ENCODE results near the gene OR5B21. TPM values are rescaled to one million over a fixed set of nuclear protein-coding genes. Genes with fewer than 3 reads are reported as not detected.

The OR5B21 gene
- total RNA-seq, 1 donor = not detected

GRCh38 chr11:58490827-58491226, 17.1 kb downstream of the OR5B21 start:
- Histone ChIP-seq H3K4me2 (ENCODE audit: insufficient read depth, low read length) (no peak overlapping the region), H4K20me1 (ENCODE audit: insufficient read depth, low read length) (no peaks in the 10 kb centered on the region), H3K27ac (ENCODE audit: low read depth, low read length) (no peak overlapping the region), H3K79me2 (ENCODE audit: insufficient read depth, low read length) (no peaks in the 10 kb centered on the region), H2AFZ (ENCODE audit: low read length) (no peak overlapping the region), H3K4me1 (ENCODE audit: insufficient read depth, low read length) (peaks cover 10% of the 10 kb centered on the region), H3K4me3 (ENCODE audit: insufficient read depth, low read length) (no peak overlapping the region), H3K9me3 (ENCODE audit: low read depth, low read length) (no peaks in the 10 kb centered on the region), H3K36me3 (ENCODE audit: insufficient read depth, low read length) (no peaks in the 10 kb centered on the region), H3K27me3 (ENCODE audit: insufficient read depth, low read length) (no peaks in the 10 kb centered on the region)
- TF ChIP-seq, protein P1, sequence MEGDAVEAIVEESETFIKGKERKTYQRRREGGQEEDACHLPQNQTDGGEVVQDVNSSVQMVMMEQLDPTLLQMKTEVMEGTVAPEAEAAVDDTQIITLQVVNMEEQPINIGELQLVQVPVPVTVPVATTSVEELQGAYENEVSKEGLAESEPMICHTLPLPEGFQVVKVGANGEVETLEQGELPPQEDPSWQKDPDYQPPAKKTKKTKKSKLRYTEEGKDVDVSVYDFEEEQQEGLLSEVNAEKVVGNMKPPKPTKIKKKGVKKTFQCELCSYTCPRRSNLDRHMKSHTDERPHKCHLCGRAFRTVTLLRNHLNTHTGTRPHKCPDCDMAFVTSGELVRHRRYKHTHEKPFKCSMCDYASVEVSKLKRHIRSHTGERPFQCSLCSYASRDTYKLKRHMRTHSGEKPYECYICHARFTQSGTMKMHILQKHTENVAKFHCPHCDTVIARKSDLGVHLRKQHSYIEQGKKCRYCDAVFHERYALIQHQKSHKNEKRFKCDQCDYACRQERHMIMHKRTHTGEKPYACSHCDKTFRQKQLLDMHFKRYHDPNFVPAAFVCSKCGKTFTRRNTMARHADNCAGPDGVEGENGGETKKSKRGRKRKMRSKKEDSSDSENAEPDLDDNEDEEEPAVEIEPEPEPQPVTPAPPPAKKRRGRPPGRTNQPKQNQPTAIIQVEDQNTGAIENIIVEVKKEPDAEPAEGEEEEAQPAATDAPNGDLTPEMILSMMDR (IDR thresholded peaks at IDR 0.05; ENCODE audit: extremely low read depth, low read depth, low read length) = no peak
- no peak for DNase-seq (ENCODE audit: insufficient read length, low spot score, missing footprints)

GRCh38 chr11:58487170-58487569, 20.7 kb downstream of the OR5B21 start:
- H2AFZ ChIP-seq (ENCODE audit: low read length) = no peak overlapping the region
- TF ChIP-seq, protein P1 (IDR thresholded peaks at IDR 0.05; ENCODE audit: extremely low read depth, low read depth, low read length) = no peak

GRCh38 chr11:58485961-58486360, 21.9 kb downstream of the OR5B21 start:
- TF ChIP-seq, protein P1 (IDR thresholded peaks at IDR 0.05; ENCODE audit: extremely low read depth, low read depth, low read length) = no peak
- no peaks in the 10 kb centered on the region for H3K79me2 ChIP-seq (ENCODE audit: insufficient read depth, low read length)
- H3K36me3 ChIP-seq (ENCODE audit: insufficient read depth, low read length) = no peaks in the 10 kb centered on the region
- no peaks in the 10 kb centered on the region for H4K20me1 ChIP-seq (ENCODE audit: insufficient read depth, low read length)
- DNase-seq (ENCODE audit: insufficient read length, low spot score, missing footprints) = no peak
- no peak overlapping the region for H3K4me3 ChIP-seq (ENCODE audit: insufficient read depth, low read length)
- H2AFZ ChIP-seq (ENCODE audit: low read length) = no peak overlapping the region
- no peaks in the 10 kb centered on the region for H3K9me3 ChIP-seq (ENCODE audit: low read depth, low read length)
- H3K4me2 ChIP-seq (ENCODE audit: insufficient read depth, low read length) = no peak overlapping the region
- no peak overlapping the region for H3K27ac ChIP-seq (ENCODE audit: low read depth, low read length)
- no peaks in the 10 kb centered on the region for H3K27me3 ChIP-seq (ENCODE audit: insufficient read depth, low read length)
- no peaks in the 10 kb centered on the region for H3K4me1 ChIP-seq (ENCODE audit: insufficient read depth, low read length)

More at GRCh38 chr11:58487170-58487569, 20.7 kb downstream of the OR5B21 start:
- H4K20me1 ChIP-seq (ENCODE audit: insufficient read depth, low read length) = no peaks in the 10 kb centered on the region
- no peaks in the 10 kb centered on the region for H3K9me3 ChIP-seq (ENCODE audit: low read depth, low read length)
- no peaks in the 10 kb centered on the region for H3K36me3 ChIP-seq (ENCODE audit: insufficient read depth, low read length)
- no peaks in the 10 kb centered on the region for H3K79me2 ChIP-seq (ENCODE audit: insufficient read depth, low read length)
- no peaks in the 10 kb centered on the region for H3K27me3 ChIP-seq (ENCODE audit: insufficient read depth, low read length)
- no peak overlapping the region for H3K27ac ChIP-seq (ENCODE audit: low read depth, low read length)
- DNase-seq (ENCODE audit: insufficient read length, low spot score, missing footprints) = no peak
- H3K4me2 ChIP-seq (ENCODE audit: insufficient read depth, low read length) = no peak overlapping the region
- no peaks in the 10 kb centered on the region for H3K4me1 ChIP-seq (ENCODE audit: insufficient read depth, low read length)
- H3K4me3 ChIP-seq (ENCODE audit: insufficient read depth, low read length) = no peak overlapping the region

- no peak overlapping the region for H3K4me2 ChIP-seq (ENCODE audit: insufficient read depth, low read length)
- no peak overlapping the region for H3K4me3 ChIP-seq (ENCODE audit: insufficient read depth, low read length)
- no peak for DNase-seq (ENCODE audit: insufficient read length, low spot score, missing footprints)
- no peaks in the 10 kb centered on the region for H3K36me3 ChIP-seq (ENCODE audit: insufficient read depth, low read length)
- no peaks in the 10 kb centered on the region for H3K9me3 ChIP-seq (ENCODE audit: low read depth, low read length)
- H4K20me1 ChIP-seq (ENCODE audit: insufficient read depth, low read length) = no peaks in the 10 kb centered on the region
- no peak overlapping the region for H3K27ac ChIP-seq (ENCODE audit: low read depth, low read length)
- no peaks in the 10 kb centered on the region for H3K4me1 ChIP-seq (ENCODE audit: insufficient read depth, low read length)
- no peaks in the 10 kb centered on the region for H3K79me2 ChIP-seq (ENCODE audit: insufficient read depth, low read length)
- no peak overlapping the region for H2AFZ ChIP-seq (ENCODE audit: low read length)
- H3K27me3 ChIP-seq (ENCODE audit: insufficient read depth, low read length) = no peaks in the 10 kb centered on the region
- TF ChIP-seq, protein P1 (IDR thresholded peaks at IDR 0.05; ENCODE audit: extremely low read depth, low read depth, low read length) = no peak
Observed at GRCh38 chr11:58471892-58472291, 36.0 kb downstream of the OR5B21 start.
